OCI-LY3 (cell line): ENCODE data around the gene GMPS.

Experiments
- EZH2phosphoT487 ChIP-seq: fragments of 200-600 bp; shearing (Covaris generic); IDR thresholded peaks from 2 replicates; pipeline ENCODE4 v1.6.1; 2018; ENCODE audit warnings: antibody characterized with exemption, mixed run types, low read depth
- TF ChIP-seq, protein P1 (sequence below): fragments of 200-600, 300-600 bp; sonication (generic); IDR thresholded peaks from 2 replicates; pipeline ENCODE4 v1.5.1; 2014; ENCODE audit warnings: antibody characterized with exemption, low read length, low read depth

GRCh38 chr3:155956508-155957411 is 86.3 kb downstream of the GMPS start:
- TF ChIP-seq EZH2phosphoT487: no peak
- TF ChIP-seq, protein P1, sequence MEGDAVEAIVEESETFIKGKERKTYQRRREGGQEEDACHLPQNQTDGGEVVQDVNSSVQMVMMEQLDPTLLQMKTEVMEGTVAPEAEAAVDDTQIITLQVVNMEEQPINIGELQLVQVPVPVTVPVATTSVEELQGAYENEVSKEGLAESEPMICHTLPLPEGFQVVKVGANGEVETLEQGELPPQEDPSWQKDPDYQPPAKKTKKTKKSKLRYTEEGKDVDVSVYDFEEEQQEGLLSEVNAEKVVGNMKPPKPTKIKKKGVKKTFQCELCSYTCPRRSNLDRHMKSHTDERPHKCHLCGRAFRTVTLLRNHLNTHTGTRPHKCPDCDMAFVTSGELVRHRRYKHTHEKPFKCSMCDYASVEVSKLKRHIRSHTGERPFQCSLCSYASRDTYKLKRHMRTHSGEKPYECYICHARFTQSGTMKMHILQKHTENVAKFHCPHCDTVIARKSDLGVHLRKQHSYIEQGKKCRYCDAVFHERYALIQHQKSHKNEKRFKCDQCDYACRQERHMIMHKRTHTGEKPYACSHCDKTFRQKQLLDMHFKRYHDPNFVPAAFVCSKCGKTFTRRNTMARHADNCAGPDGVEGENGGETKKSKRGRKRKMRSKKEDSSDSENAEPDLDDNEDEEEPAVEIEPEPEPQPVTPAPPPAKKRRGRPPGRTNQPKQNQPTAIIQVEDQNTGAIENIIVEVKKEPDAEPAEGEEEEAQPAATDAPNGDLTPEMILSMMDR: no peak
